Skeletal muscle satellite cell (primary cell): ENCODE data around the gene SGPP2.

Experiments
- H3K27me3 ChIP-seq: 2 replicates; pipeline ENCODE4 v1.7.0; 2013; ENCODE audit warnings: low read length; ENCODE audit not compliant: control insufficient read depth, insufficient read depth
- H3K36me3 ChIP-seq: 2 replicates; pipeline ENCODE4 v1.7.0; 2013; ENCODE audit warnings: mild to moderate bottlenecking, control low read depth, low read length; ENCODE audit not compliant: insufficient read depth
- H3K4me1 ChIP-seq: 2 replicates; pipeline ENCODE4 v1.7.0; 2013; ENCODE audit warnings: low read length; ENCODE audit not compliant: control insufficient read depth, insufficient read depth
- H3K4me2 ChIP-seq: 2 replicates; pipeline ENCODE4 v1.7.0; 2013; ENCODE audit warnings: mild to moderate bottlenecking, low read length
- H3K4me3 ChIP-seq: 2 replicates; pipeline ENCODE4 v1.7.0; 2013; ENCODE audit warnings: low read length
- H3K9ac ChIP-seq: 2 replicates; pipeline ENCODE4 v1.7.0; 2013; ENCODE audit warnings: mild to moderate bottlenecking, low read depth, low read length, moderate library complexity
- H3K9me3 ChIP-seq: replicated peaks from 2 replicates; pipeline ENCODE4 v1.7.0; 2013; ENCODE audit warnings: mild to moderate bottlenecking, control low read depth, low read length

SGPP2 gene

DNA sequence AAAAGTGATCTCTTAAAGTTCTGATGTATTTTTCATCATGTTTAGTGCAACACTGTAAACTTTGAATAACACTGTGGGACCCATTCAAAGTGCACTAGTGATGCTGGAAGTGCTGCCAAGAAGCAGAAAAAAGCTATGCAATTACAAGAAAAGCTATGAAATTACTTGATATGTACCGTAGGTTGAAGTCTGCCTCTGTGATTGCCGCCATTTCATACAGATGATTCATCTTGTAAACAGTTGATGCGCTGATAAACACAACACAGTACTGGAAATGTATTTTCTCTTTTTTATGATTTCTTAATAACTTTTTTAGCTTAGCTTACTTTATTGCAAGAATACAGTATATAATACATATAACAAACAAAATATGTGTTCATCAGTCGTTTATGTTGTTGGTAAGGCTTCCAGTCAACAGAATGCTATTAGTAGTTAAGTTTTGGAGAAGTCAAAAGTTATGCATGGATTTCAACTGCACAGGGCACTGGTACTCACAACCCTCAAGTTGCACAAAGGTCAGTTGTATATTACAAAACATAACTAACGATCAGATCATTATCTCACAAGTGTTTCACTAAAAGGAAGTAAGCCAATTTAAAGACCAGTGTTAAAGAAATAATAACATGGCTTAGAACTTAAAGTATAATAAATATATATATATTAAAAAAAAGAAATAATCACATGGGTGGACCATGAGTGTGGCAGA, 82.0 kb downstream of the SGPP2 start:
- H3K27me3 ChIP-seq, result no peaks in the 10 kb centered on the region
- H3K9me3 ChIP-seq, result no peaks in the 10 kb centered on the region
- H3K9ac ChIP-seq, result no peak overlapping the region
- H3K36me3 ChIP-seq, result no peaks in the 10 kb centered on the region
- H3K4me1 ChIP-seq, result no peaks in the 10 kb centered on the region
- H3K4me3 ChIP-seq, result no peak overlapping the region
- H3K4me2 ChIP-seq, result no peak overlapping the region

GRCh38 chr2:222514901-222515300, 90.6 kb downstream of the SGPP2 start:
- peaks cover 10% of the 10 kb centered on the region for H3K4me1 ChIP-seq
- no peaks in the 10 kb centered on the region for H3K27me3 ChIP-seq
- H3K4me2 ChIP-seq, result no peak overlapping the region
- H3K4me3 ChIP-seq, result no peak overlapping the region
- no peaks in the 10 kb centered on the region for H3K9me3 ChIP-seq
- no peaks in the 10 kb centered on the region for H3K36me3 ChIP-seq
- no peak overlapping the region for H3K9ac ChIP-seq

GRCh38 chr2:222518570-222519381, 94.4 kb downstream of the SGPP2 start:
- Histone ChIP-seq H3K4me3 (no peak overlapping the region), H3K9me3 (no peaks in the 10 kb centered on the region), H3K9ac (no peak overlapping the region)

GRCh38 chr2:222521099-222521498, 96.8 kb downstream of the SGPP2 start:
- H3K4me1 ChIP-seq, result peaks cover 10% of the 10 kb centered on the region
- H3K4me2 ChIP-seq, result no peak overlapping the region
- no peak overlapping the region for H3K4me3 ChIP-seq
- H3K9ac ChIP-seq, result no peak overlapping the region
- no peaks in the 10 kb centered on the region for H3K27me3 ChIP-seq
- no peaks in the 10 kb centered on the region for H3K36me3 ChIP-seq
- H3K9me3 ChIP-seq, result no peaks in the 10 kb centered on the region

More at GRCh38 chr2:222518570-222519381, 94.4 kb downstream of the SGPP2 start:
- Histone ChIP-seq H3K27me3 (no peaks in the 10 kb centered on the region), H3K36me3 (no peaks in the 10 kb centered on the region), H3K4me2 (peak overlapping the region; percentile 38), H3K4me1 (peaks cover 10% of the 10 kb centered on the region)

DNA sequence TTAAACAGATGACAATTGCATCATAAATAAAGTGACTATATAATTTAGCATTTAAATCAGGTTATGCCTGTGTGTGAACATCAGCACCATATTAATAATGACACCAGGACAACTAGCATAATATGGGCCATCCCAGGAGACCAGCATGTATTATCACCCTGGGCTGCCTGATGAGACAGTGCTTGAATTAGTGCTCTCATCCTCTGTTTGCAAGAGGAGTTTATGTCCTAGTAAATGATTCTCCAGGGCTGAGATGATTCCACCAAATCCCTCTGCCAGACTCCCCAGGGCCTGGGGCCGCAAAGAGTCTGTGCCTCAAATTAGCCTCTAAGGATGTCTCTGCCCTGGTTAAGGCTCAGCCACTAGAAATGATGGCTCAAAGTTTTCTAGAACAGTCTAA, 97.7 kb downstream of the SGPP2 start:
- H3K9ac ChIP-seq, result no peak overlapping the region

DNA sequence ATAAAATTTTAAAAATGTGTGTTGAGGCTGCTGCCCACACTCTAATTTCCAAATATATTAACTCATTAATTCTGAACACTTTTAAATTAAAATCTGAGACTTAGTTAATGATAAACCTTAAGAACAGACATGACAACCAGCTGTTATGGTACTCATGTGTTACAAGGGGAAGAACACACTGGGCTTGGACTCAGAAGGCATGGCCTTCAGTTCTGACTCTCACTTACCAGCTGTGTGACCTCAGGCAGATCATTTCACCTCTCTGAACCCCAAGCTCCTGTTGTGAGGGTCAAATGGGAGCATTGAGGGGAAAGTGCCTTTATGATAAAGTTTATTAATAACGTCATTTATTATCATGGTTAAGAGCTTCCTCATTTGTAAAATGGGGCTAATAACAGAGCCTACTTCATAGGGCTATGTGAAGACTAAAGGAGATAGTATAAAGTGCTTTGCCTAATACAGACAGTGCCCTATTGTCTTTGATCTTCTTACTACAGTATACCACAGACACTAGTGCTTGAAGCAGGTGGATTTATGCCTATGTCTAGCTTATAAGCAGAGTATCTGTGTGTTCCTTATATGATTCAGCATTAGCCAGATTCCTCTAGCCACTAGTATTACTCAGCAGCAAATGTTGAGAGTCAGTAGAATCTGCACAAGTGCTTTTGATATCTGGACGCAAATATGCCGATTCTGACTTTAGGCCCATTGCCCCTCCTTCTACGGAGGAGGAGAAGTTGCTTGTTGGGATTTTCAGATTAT, 99.6 kb downstream of the SGPP2 start:
- Histone ChIP-seq H3K36me3 (no peaks in the 10 kb centered on the region), H3K4me3 (no peak overlapping the region), H3K27me3 (no peaks in the 10 kb centered on the region), H3K4me2 (no peak overlapping the region), H3K9ac (no peak overlapping the region), H3K9me3 (no peaks in the 10 kb centered on the region), H3K4me1 (peaks cover 3% of the 10 kb centered on the region)

More for the DNA sequence above, 97.7 kb downstream of the SGPP2 start:
- Histone ChIP-seq H3K36me3 (no peaks in the 10 kb centered on the region), H3K4me2 (no peak overlapping the region), H3K4me3 (no peak overlapping the region), H3K9me3 (no peaks in the 10 kb centered on the region), H3K27me3 (no peaks in the 10 kb centered on the region), H3K4me1 (peaks cover 10% of the 10 kb centered on the region)

DNA sequence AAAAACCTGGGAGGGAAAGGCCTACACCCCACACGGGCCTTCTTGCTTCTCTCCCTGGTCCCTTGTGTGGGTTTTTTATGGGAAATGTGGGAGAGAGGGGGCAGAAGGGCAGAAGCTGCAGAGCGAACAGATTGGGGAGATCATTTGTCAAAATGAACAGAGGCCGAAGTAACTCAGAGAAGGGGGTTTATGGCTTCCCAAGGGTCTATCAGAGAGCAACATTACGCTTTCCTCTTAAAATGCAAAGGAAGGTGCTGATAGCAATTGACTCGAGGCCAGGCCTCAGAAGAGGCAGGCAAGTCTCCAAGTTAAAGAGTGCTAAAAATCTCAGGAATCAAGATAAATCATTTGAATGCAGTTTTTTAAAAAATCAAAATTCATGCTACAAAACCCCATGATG, 101.5 kb downstream of the SGPP2 start:
- Histone ChIP-seq H3K4me2 (no peak overlapping the region), H3K36me3 (no peaks in the 10 kb centered on the region), H3K27me3 (no peaks in the 10 kb centered on the region), H3K9ac (no peak overlapping the region), H3K4me1 (no peaks in the 10 kb centered on the region), H3K9me3 (no peaks in the 10 kb centered on the region), H3K4me3 (no peak overlapping the region)

DNA sequence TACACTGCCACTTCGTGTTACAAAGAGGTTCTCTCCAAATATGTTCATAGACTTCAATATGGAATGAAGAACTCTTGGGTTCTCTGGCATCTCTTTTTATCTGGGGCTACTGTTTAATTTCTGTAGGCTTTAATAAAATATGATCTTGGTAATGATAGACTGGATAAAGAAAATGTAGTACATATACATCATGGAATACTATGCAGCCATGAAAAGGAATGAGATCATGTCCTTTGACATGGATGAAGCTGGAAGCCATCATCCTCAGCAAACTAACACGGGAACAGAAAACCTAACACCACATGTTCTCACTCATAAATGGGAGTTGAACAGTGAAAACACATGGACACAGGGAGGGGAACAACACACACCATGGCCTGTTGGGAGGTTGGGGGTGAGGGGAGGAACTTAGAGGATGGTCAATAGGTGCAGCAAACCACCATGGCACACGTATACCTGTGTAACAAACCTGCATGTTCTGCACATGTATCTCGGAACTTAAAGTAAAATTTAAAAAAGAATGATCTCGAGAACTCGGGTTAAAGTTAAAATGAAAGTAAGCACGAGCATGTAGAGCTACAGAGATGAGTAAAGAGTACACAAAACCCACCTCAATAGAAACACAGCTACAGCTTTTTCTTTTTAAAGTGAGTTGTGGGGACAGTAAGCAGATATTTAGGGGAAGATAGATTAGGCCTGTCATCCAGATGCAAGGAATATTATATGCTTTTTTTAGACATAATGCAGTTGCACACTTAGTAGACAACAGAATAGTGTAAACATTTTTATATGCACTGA, 102.3 kb downstream of the SGPP2 start:
- H3K27me3 ChIP-seq, result no peaks in the 10 kb centered on the region
- H3K4me3 ChIP-seq, result no peak overlapping the region
- H3K36me3 ChIP-seq, result no peaks in the 10 kb centered on the region
- H3K9ac ChIP-seq, result no peak overlapping the region
- no peak overlapping the region for H3K4me2 ChIP-seq
- H3K9me3 ChIP-seq, result no peaks in the 10 kb centered on the region
- H3K4me1 ChIP-seq, result no peaks in the 10 kb centered on the region

- no peak overlapping the region for H3K4me2 ChIP-seq
These were observed 108.0 kb downstream of the SGPP2 start for GRCh38 chr2:222532315-222532714.

GRCh38 chr2:222535477-222535876, 111.1 kb downstream of the SGPP2 start:
- Histone ChIP-seq H3K4me2 (no peak overlapping the region), H3K27me3 (peaks cover 11% of the 10 kb centered on the region), H3K4me3 (no peak overlapping the region), H3K4me1 (no peaks in the 10 kb centered on the region), H3K9me3 (no peaks in the 10 kb centered on the region), H3K36me3 (no peaks in the 10 kb centered on the region), H3K9ac (no peak overlapping the region)

More at GRCh38 chr2:222532315-222532714, 108.0 kb downstream of the SGPP2 start:
- Histone ChIP-seq H3K9ac (no peak overlapping the region), H3K9me3 (no peaks in the 10 kb centered on the region), H3K4me1 (no peaks in the 10 kb centered on the region), H3K36me3 (no peaks in the 10 kb centered on the region), H3K4me3 (no peak overlapping the region), H3K27me3 (peaks cover 6% of the 10 kb centered on the region)

- Histone ChIP-seq H3K4me2 (no peak overlapping the region), H3K9ac (no peak overlapping the region), H3K36me3 (no peaks in the 10 kb centered on the region), H3K4me1 (no peaks in the 10 kb centered on the region), H3K4me3 (no peak overlapping the region), H3K9me3 (no peaks in the 10 kb centered on the region), H3K27me3 (peaks cover 11% of the 10 kb centered on the region)
These were observed 114.2 kb downstream of the SGPP2 start for GRCh38 chr2:222538535-222538934.
